GM12892 (cell line): ENCODE results near the gene ZNF69.

ENCODE experiments used
- POLR2A ChIP-seq: IDR thresholded peaks from 2 replicates; pipeline ENCODE4 v1.6.1; 2011; ENCODE audit warnings: low read depth, low read length, control low read depth
- POLR2AphosphoS5 ChIP-seq: IDR thresholded peaks from 2 replicates; pipeline ENCODE4 v1.6.1; 2011; ENCODE audit warnings: low read depth, low read length, control low read depth
- TAF1 ChIP-seq: IDR thresholded peaks from 2 replicates; pipeline ENCODE4 v1.6.1; 2011; ENCODE audit warnings: low read depth, mild to moderate bottlenecking, control low read depth, low read length, borderline replicate concordance

- TF ChIP-seq POLR2AphosphoS5 (no peak), POLR2A (no peak), TAF1 (no peak)
Measured at GRCh38 chr19:11905928-11906327, 18.3 kb downstream of the ZNF69 start.
